Regular cardiac myocyte (primary cell): ENCODE data around the gene OR5T3. TPM values are rescaled to one million over a fixed set of nuclear protein-coding genes. Genes with fewer than 3 reads are reported as not detected.

Experiments used
- total RNA-seq: library from RNA; depleted of rRNA; stranded (reverse); fragments of >200 nt; gene quantifications from 2 replicates; pipeline ENCODE4 v1.2.3, GENCODE V29; 2014

Gene OR5T3
- not detected in 2 replicates for total RNA-seq

DNA sequence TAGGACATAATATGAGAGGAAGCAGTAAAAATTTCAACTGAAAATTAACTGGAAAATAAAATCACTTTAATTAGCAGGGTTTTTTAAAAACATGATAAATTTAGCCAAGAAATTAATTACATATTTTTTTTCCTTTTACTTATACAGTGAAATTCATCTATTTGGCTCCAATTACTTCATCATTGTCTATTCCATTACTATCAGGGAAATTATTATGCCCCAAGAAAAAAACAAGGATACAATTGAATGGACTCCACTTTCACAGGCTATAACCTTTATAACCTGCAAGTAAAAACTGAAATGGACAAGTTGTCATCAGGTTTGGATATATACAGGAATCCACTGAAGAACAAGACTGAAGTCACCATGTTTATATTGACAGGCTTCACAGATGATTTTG, at the start of gene OR5T3:
Gene OR5T3, plus strand, starts transcription at position 301 of the 400 bp plus-strand sequence. Its CDS starts 0 bp downstream, at position 301.

GRCh38 chr11:56234155-56234554, 17.9 kb upstream of the OR5T3 start, which contains the start of gene OR5T2:
Gene OR5T2 (minus strand): TSS chr11:56234255. CDS start chr11:56233062, 1,193 bp downstream.

GRCh38 chr11:56273854-56274253, 21.8 kb downstream of the OR5T3 start, which contains the start of gene OR5T1:
Gene OR5T1 (plus strand): TSS chr11:56274154. CDS start chr11:56275639, 1,485 bp downstream.

DNA sequence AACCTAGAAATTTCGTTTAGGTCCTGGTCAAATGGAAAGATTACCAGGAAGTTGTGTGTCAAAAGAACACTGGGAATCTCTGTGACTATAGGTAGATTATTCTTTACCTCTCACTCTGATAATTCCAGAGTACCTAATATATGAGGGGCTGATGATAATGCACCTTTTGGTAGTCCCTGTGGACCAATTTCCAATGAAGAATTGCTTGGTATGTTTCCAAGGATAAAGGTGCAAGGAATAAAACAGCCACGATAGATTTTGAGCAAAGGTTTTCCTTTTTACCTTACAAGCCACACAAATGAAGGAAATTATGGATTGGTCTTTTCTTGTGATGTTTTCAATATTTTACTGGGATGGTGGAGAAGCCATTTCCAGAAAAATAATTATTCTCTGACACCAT, 40.1 kb downstream of the OR5T3 start, which contains the start of gene OR8H1:
Gene OR8H1, minus strand, starts transcription at position 101 of the 400 bp plus-strand sequence. CDS start 1,192 bp downstream, outside the sequence.

Other genes with a start within 250 kb of the OR5T3 start
- gene OR5AS1, start 224.6 kb upstream of the OR5T3 start, total RNA-seq = not detected in 2 replicates
- gene OR8I2, start 158.9 kb upstream of the OR5T3 start, total RNA-seq = not detected in 2 replicates
- not detected in 2 replicates for gene OR8H2, start 148.6 kb upstream of the OR5T3 start, total RNA-seq
- gene OR8H3, start 129.9 kb upstream of the OR5T3 start, total RNA-seq = not detected in 2 replicates
- gene OR8J3, start 112.1 kb upstream of the OR5T3 start, total RNA-seq = not detected in 2 replicates
- gene OR8K5, start 91.9 kb upstream of the OR5T3 start, total RNA-seq = not detected in 2 replicates
- gene OR5J2, start 75.6 kb upstream of the OR5T3 start, total RNA-seq = not detected in 2 replicates
- not detected in 2 replicates for gene OR5T2, start 18.0 kb upstream of the OR5T3 start, total RNA-seq
- gene OR5T1, start 21.9 kb downstream of the OR5T3 start, total RNA-seq = not detected in 2 replicates
- gene OR8H1, start 40.0 kb downstream of the OR5T3 start, total RNA-seq = not detected in 2 replicates
- gene OR8K3, start 62.9 kb downstream of the OR5T3 start, total RNA-seq = not detected in 2 replicates
- not detected in 2 replicates for gene OR8K1, start 93.8 kb downstream of the OR5T3 start, total RNA-seq
- gene OR8J1, start 102.0 kb downstream of the OR5T3 start, total RNA-seq = not detected in 2 replicates
- not detected in 2 replicates for gene OR8U1, start 123.4 kb downstream of the OR5T3 start, total RNA-seq
- not detected in 2 replicates for gene OR5AL1, start 160.4 kb downstream of the OR5T3 start, total RNA-seq
- gene OR5M3, start 221.1 kb downstream of the OR5T3 start, total RNA-seq = not detected in 2 replicates
- gene OR5M8, start 239.1 kb downstream of the OR5T3 start, total RNA-seq = not detected in 2 replicates